ENCODE data around the gene SAP130. TPM values are rescaled to one million over a fixed set of nuclear protein-coding genes. Genes with fewer than 3 reads are reported as not detected.
"Not testable (repeated sequence)": the region's sequence is repeated elsewhere in the genome, so short reads cannot be mapped to it uniquely, and the experiment has no call there.

SAP130 gene
- total RNA-seq, 2 donors from 2014 or later = 31.2 to 35.3 TPM

GRCh38 chr2:127913808-127914457 lies 113.9 kb downstream of the SAP130 start:
- Mint-ChIP-seq H3K27me3 (peaks cover 0 to 6% of the 10 kb centered on the region in 2 donors), H3K9me3 (no peaks in the 10 kb centered on the region), H3K4me1 (ENCODE audit: low read depth in 2 of 2) (no peaks in the 10 kb centered on the region), H3K36me3 (no peaks in the 10 kb centered on the region), H3K4me3 (no peak overlapping the region), H3K27ac (no peak overlapping the region)
- DNase-seq (ENCODE audit: low spot score) (no peak), ATAC-seq (no peak)

GRCh38 chr2:127911737-127912136 lies 116.1 kb downstream of the SAP130 start:
- peaks cover 0 to 10% of the 10 kb centered on the region in 2 donors for H3K27me3 Mint-ChIP-seq
- H3K9me3 Mint-ChIP-seq = no peaks in the 10 kb centered on the region
- no peaks in the 10 kb centered on the region for H3K36me3 Mint-ChIP-seq
- DNase-seq (ENCODE audit: low spot score) (no peak), ATAC-seq (no peak)
- H3K4me3 Mint-ChIP-seq = no peak overlapping the region
- H3K4me1 Mint-ChIP-seq (ENCODE audit: low read depth in 2 of 2) = no peaks in the 10 kb centered on the region
- no peak overlapping the region for H3K27ac Mint-ChIP-seq

DNA sequence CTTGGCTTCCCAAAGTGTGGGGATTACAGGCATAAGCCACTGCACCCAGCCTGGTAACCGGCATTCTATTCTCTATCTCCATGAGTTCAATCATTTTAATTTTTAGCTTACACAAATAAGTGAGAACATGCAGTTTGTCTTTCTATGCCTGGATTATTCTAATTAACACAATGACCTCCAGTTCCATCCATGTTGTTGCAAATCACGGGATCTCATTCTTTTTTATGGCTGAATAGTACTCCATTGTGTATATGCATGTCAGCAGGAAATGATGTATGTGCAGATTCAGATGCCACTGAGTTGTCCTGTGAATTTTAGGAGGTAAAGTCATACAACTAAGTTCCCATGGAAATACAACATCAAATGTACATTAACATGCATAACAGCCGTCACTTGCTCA lies 117.4 kb downstream of the SAP130 start:
- Mint-ChIP-seq H3K27ac (no peak overlapping the region), H3K27me3 (peaks cover 0 to 16% of the 10 kb centered on the region in 2 donors), H3K4me1 (ENCODE audit: low read depth in 2 of 2) (no peaks in the 10 kb centered on the region), H3K4me3 (no peak overlapping the region), H3K36me3 (no peaks in the 10 kb centered on the region), H3K9me3 (no peaks in the 10 kb centered on the region)
- ATAC-seq (no peak), DNase-seq (ENCODE audit: low spot score) (no peak)

GRCh38 chr2:127909019-127909418 lies 118.8 kb downstream of the SAP130 start:
- Mint-ChIP-seq H3K27ac (no peak overlapping the region), H3K9me3 (no peaks in the 10 kb centered on the region), H3K4me1 (ENCODE audit: low read depth in 2 of 2) (no peaks in the 10 kb centered on the region), H3K27me3 (peaks cover 0 to 19% of the 10 kb centered on the region in 2 donors), H3K36me3 (no peaks in the 10 kb centered on the region), H3K4me3 (no peak overlapping the region)
- ATAC-seq (no peak), DNase-seq (ENCODE audit: low spot score) (no peak)

DNA sequence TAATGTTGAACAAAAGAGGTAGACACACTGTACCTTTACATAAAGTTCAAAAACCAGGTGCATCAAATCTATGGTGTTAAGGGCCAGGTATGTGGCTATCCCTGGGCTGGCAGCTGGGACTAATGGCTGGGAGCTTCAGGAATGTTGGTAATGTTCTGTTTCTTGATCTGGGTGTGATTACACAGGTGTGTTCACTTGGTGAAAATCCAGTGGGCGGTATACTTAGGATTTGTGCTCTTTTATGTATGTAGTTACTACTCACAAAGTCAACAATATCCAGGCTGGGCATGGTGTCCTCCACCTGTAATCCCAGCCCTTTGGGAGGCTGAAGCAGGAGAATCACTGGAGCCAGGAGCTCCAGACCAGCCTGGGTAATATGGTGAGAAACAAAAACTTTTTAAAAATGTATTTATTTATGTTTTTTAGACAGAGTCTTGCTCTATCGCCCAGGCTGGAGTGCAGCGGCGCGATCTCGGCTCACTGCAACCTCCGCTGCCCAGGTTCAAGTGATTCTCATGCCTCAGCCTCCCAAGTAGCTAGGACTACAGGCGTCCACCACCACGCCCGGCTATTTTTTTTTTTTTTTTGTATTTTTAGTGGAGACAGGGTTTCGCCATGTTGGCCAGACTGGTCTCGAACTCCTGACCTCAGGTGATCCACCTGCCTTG lies 120.0 kb downstream of the SAP130 start:
- not testable (repeated sequence) for DNase-seq (ENCODE audit: low spot score); H3K4me3 Mint-ChIP-seq; H3K27ac Mint-ChIP-seq; H3K9me3 Mint-ChIP-seq; ATAC-seq; H3K4me1 Mint-ChIP-seq (ENCODE audit: low read depth in 2 of 2); H3K36me3 Mint-ChIP-seq
- peaks cover 0 to 19% of the 10 kb centered on the region in 2 donors for H3K27me3 Mint-ChIP-seq

- Mint-ChIP-seq H3K27me3 (peaks cover 0 to 19% of the 10 kb centered on the region in 2 donors), H3K27ac (no peak overlapping the region), H3K36me3 (no peaks in the 10 kb centered on the region), H3K9me3 (no peaks in the 10 kb centered on the region), H3K4me1 (ENCODE audit: low read depth in 2 of 2) (no peaks in the 10 kb centered on the region), H3K4me3 (no peak overlapping the region)
- ATAC-seq (no peak), DNase-seq (ENCODE audit: low spot score) (no peak)
These were observed 121.5 kb downstream of the SAP130 start for GRCh38 chr2:127906206-127906926.

GRCh38 chr2:127901339-127902056 lies 126.4 kb downstream of the SAP130 start:
- no peak overlapping the region for H3K27ac Mint-ChIP-seq
- DNase-seq (ENCODE audit: low spot score) = no peak
- no peak for ATAC-seq
- H3K4me3 Mint-ChIP-seq = no peak overlapping the region
- peaks cover 0 to 13% of the 10 kb centered on the region in 2 donors for H3K27me3 Mint-ChIP-seq
- no peaks in the 10 kb centered on the region for H3K36me3 Mint-ChIP-seq
- no peaks in the 10 kb centered on the region for H3K9me3 Mint-ChIP-seq
- no peaks in the 10 kb centered on the region for H3K4me1 Mint-ChIP-seq (ENCODE audit: low read depth in 2 of 2)

DNA sequence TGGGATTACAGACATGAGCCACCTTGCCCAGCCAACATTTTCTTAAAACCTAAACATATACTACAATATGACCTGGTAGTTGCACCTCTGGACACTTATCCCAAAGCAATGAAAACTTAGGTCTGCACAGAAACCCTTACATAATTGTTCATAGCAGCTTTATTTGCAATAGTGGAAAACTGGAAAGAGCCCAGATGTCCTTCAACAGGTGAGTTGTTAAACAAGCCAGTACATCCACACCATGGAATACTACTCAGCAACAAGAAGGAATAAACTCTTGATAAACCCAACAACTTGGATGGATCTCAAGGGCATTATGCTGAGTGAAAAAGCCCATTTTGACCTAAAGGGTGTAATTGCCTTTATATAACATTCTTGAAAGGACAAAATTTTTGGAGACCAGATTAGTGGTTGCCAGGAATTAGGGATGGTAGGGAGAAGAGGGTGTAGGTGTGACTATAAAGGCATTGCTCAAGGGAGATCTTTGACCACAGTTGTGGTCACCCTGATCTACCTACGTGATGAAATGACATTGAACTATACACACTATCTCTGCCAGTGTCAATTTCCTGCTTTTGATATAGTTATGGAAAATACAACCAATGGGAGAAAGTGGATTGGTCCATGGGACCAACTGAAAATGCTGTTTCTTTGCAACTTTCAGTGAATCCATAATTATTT lies 130.2 kb downstream of the SAP130 start:
- H3K9me3 Mint-ChIP-seq = no peaks in the 10 kb centered on the region
- no peaks in the 10 kb centered on the region for H3K36me3 Mint-ChIP-seq
- no peaks in the 10 kb centered on the region for H3K4me1 Mint-ChIP-seq (ENCODE audit: low read depth in 2 of 2)
- peaks cover 0 to 6% of the 10 kb centered on the region in 2 donors for H3K27me3 Mint-ChIP-seq
- no peak overlapping the region for H3K27ac Mint-ChIP-seq
- no peak overlapping the region for H3K4me3 Mint-ChIP-seq
- DNase-seq (ENCODE audit: low spot score) (no peak), ATAC-seq (no peak)

- no peak for DNase-seq (ENCODE audit: low spot score)
- H3K4me3 Mint-ChIP-seq = no peak overlapping the region
- peaks cover 0 to 6% of the 10 kb centered on the region in 2 donors for H3K27me3 Mint-ChIP-seq
- H3K4me1 Mint-ChIP-seq (ENCODE audit: low read depth in 2 of 2) = no peaks in the 10 kb centered on the region
- H3K36me3 Mint-ChIP-seq = no peaks in the 10 kb centered on the region
- no peak for ATAC-seq
- no peaks in the 10 kb centered on the region for H3K9me3 Mint-ChIP-seq
- no peak overlapping the region for H3K27ac Mint-ChIP-seq
These were observed 134.4 kb downstream of the SAP130 start for GRCh38 chr2:127893494-127893893.

DNA sequence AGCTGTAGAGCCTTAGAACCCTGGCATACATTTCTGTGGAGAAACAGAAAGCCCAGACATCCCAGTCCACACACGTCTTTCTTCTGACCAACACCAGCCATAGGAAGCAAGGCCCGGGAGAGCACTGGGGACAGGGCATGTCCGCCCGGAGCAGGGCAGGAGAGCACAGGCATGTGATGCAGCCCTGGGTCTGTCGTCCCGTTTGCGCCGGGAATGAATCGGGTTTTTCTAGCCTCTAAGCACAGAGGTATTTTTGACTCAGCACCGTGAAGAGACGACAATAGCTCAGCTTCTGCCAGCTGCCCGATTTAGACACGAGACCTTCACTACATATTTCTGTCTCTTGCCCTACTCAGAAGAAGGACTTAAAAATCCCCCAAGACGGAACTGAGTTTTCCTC lies 134.8 kb downstream of the SAP130 start:
- Mint-ChIP-seq H3K4me3 (no peak overlapping the region), H3K4me1 (ENCODE audit: low read depth in 2 of 2) (no peaks in the 10 kb centered on the region)
- ATAC-seq = no peak

DNA sequence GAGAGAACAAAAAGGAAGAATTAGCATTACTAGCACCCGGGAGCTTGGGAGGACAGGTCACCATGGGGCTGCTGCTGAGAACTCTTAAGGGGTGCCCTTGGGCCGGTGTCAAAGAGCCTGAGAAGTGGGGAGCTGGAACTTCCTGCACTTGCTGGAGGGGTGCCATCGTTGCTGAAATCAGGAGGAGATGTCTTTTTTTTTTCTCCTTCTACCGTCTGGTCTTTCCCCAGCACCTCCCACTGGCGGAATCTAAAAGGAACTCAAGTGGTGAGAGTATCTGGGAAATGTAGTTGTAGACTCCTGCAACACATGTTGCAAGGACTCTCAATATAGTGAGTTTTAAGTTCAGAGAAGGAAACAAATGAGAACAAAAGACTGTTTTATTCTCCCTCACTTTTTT lies 136.0 kb downstream of the SAP130 start:
- Mint-ChIP-seq H3K27me3 (peaks cover 0 to 3% of the 10 kb centered on the region in 2 donors), H3K4me3 (no peak overlapping the region), H3K27ac (peak overlapping the region in 1 of 2 donors; percentile 30), H3K4me1 (ENCODE audit: low read depth in 2 of 2) (peaks cover 6% of the 10 kb centered on the region in 2 donors), H3K9me3 (no peaks in the 10 kb centered on the region), H3K36me3 (no peaks in the 10 kb centered on the region)
- DNase-seq (ENCODE audit: low spot score) = no peak
- no peak for ATAC-seq

More for the DNA sequence above, 134.8 kb downstream of the SAP130 start:
- H3K9me3 Mint-ChIP-seq = no peaks in the 10 kb centered on the region
- peaks cover 0 to 3% of the 10 kb centered on the region in 2 donors for H3K27me3 Mint-ChIP-seq
- H3K27ac Mint-ChIP-seq = no peak overlapping the region
- no peak for DNase-seq (ENCODE audit: low spot score)
- no peaks in the 10 kb centered on the region for H3K36me3 Mint-ChIP-seq
